ENCODE measurements around the gene ATXN1. TPM values are rescaled to one million over a fixed set of nuclear protein-coding genes. Genes with fewer than 3 reads are reported as not detected.

The ATXN1 gene
- total and polyA plus RNA-seq, 2 of the 8 experiments (the other 6 are each of a cell fraction or from before 2014, with no cell fraction given), result 1.6 to 4.0 TPM

GRCh38 chr6:16713597-16713996 is 47.7 kb downstream of the ATXN1 start (continued):
- TF ChIP-seq SIN3A (conservative IDR thresholded peaks at IDR 0.05 in 1 of 2, IDR thresholded peaks at IDR 0.05 in 1 of 2; ENCODE audit: low read depth in 1 of 2, low read length in 2 of 2), result no peak
- no peak for TF ChIP-seq SP1 (IDR thresholded peaks at IDR 0.05; ENCODE audit: low read depth, low read length)
- TF ChIP-seq SIRT6 (IDR thresholded peaks at IDR 0.05; ENCODE audit: low read length), result no peak
